Neuronal stem cell (in vitro differentiated cells): ENCODE measurements around the gene ZNHIT2.
A peak's percentile ranks its signal among the peaks of the same experiment; 100 is the strongest.

ENCODE experiments used
- DNase-seq: peaks from one replicate; pipeline ENCODE4 v3.0.0-alpha.2; 2013; ENCODE audit warnings: low spot score
- H2AFZ ChIP-seq: one replicate; pipeline ENCODE4 v1.6.1; 2013; ENCODE audit warnings: mild to moderate bottlenecking, low read length, inconsistent platforms
- H2AK5ac ChIP-seq: 2 replicates; pipeline ENCODE4 v1.6.1; 2013; ENCODE audit warnings: low read depth, mild to moderate bottlenecking, inconsistent platforms, low read length, moderate library complexity, mixed read lengths
- H2BK120ac ChIP-seq: 2 replicates; pipeline ENCODE4 v1.6.1; 2013; ENCODE audit warnings: low read depth, mild to moderate bottlenecking, inconsistent platforms, low read length, moderate library complexity, mixed read lengths
- H2BK12ac ChIP-seq: one replicate; pipeline ENCODE4 v1.6.1; 2013; ENCODE audit warnings: low read length, inconsistent platforms
- H2BK15ac ChIP-seq: 2 replicates; pipeline ENCODE4 v1.6.1; 2013; ENCODE audit warnings: mild to moderate bottlenecking, low read length, inconsistent platforms, mixed read lengths
- H2BK5ac ChIP-seq: one replicate; pipeline ENCODE4 v1.6.1; 2013; ENCODE audit warnings: inconsistent platforms, mild to moderate bottlenecking, low read length, moderate library complexity
- H3K14ac ChIP-seq: one replicate; pipeline ENCODE4 v1.6.1; 2013; ENCODE audit warnings: low read length, inconsistent platforms
- H3K18ac ChIP-seq: 2 replicates; pipeline ENCODE4 v1.6.1; 2013; ENCODE audit warnings: low read length, inconsistent platforms
- H3K23ac ChIP-seq: 2 replicates; pipeline ENCODE4 v1.6.1; 2013; ENCODE audit warnings: low read depth, mild to moderate bottlenecking, mixed read lengths, low read length, inconsistent platforms; ENCODE audit not compliant: poor library complexity
- H3K27ac ChIP-seq: replicated peaks from 3 replicates; pipeline ENCODE4 v1.5.1; 2013; ENCODE audit warnings: low read length, inconsistent platforms
- H3K27me3 ChIP-seq, 3 experiments: 2 replicates each; pipeline ENCODE4 v1.6.1; 2013; ENCODE audit warnings: low read length in 3 of 3, mild to moderate bottlenecking in 2 of 3, inconsistent platforms in 1 of 3, low read depth in 1 of 3, mixed read lengths in 1 of 3, moderate library complexity in 1 of 3; ENCODE audit not compliant: control insufficient read depth in 3 of 3, insufficient read depth in 3 of 3
- H3K36me3 ChIP-seq, 2 donors: replicated peaks in 1 of 2; 2 replicates each; pipeline ENCODE4 v1.6.1; 2013; ENCODE audit warnings: low read length in 2 of 2; ENCODE audit not compliant: control insufficient read depth in 2 of 2, insufficient read depth in 2 of 2
- H3K4ac ChIP-seq: 2 replicates; pipeline ENCODE4 v1.6.1; 2013; ENCODE audit warnings: inconsistent platforms, mild to moderate bottlenecking, low read length, moderate library complexity
- H3K4me1 ChIP-seq, 2 donors: 1 replicate in 1 of 2; 2 replicates in 1 of 2; pipeline ENCODE4 v1.6.1; 2013; ENCODE audit warnings: low read length in 2 of 2, low read depth in 1 of 2; ENCODE audit not compliant: control insufficient read depth in 2 of 2, insufficient read depth in 1 of 2
- H3K4me2 ChIP-seq: one replicate; pipeline ENCODE4 v1.6.1; 2013; ENCODE audit warnings: mild to moderate bottlenecking, low read length, inconsistent platforms; ENCODE audit not compliant: insufficient read depth, poor library complexity, severe bottlenecking
- H3K4me3 ChIP-seq, 2 donors: 2 replicates each; pipeline ENCODE4 v1.5.1; 2013; ENCODE audit warnings: low read length in 2 of 2, mild to moderate bottlenecking in 2 of 2, inconsistent platforms in 1 of 2, moderate library complexity in 1 of 2
- H3K79me1 ChIP-seq: one replicate; pipeline ENCODE4 v1.6.1; 2013; ENCODE audit warnings: low read depth, mild to moderate bottlenecking, inconsistent platforms, low read length, moderate library complexity
- H3K9ac ChIP-seq: one replicate; pipeline ENCODE4 v1.6.1; 2013; ENCODE audit warnings: mild to moderate bottlenecking, low read depth, low read length, inconsistent platforms; ENCODE audit not compliant: poor library complexity
- H3K9me3 ChIP-seq, 2 donors: replicated peaks in 1 of 2; 2 replicates each; pipeline versions ENCODE3 to v1.6.1; 2013; ENCODE audit warnings: low read length in 2 of 2, mild to moderate bottlenecking in 2 of 2, inconsistent platforms in 1 of 2, low read depth in 1 of 2, mixed read lengths in 1 of 2, moderate library complexity in 1 of 2; ENCODE audit not compliant: control insufficient read depth in 2 of 2, insufficient read depth in 1 of 2
- H4K8ac ChIP-seq: one replicate; pipeline ENCODE4 v1.6.1; 2013; ENCODE audit warnings: low read depth, mild to moderate bottlenecking, inconsistent platforms, low read length, moderate library complexity
- H4K91ac ChIP-seq: one replicate; pipeline ENCODE4 v1.6.1; 2013; ENCODE audit warnings: low read length, low read depth, mild to moderate bottlenecking, inconsistent platforms; ENCODE audit not compliant: poor library complexity
- WGBS, 2 donors: extraction: QIAGEN DNeasy Blood & Tissue Kit; methylation state at CpG; one replicate each; pipeline ENCODE4 v1.1.7; 2013; ENCODE audit warnings: missing lambda C conversion rate in 2 of 2, mixed read lengths in 1 of 2; ENCODE audit not compliant: insufficient read length in 2 of 2, insufficient replicate concordance in 1 of 2; ENCODE audit errors: extremely low coverage in 2 of 2; 5-methylcytosine and 5-hydroxymethylcytosine counted together

ZNHIT2 gene

DNA sequence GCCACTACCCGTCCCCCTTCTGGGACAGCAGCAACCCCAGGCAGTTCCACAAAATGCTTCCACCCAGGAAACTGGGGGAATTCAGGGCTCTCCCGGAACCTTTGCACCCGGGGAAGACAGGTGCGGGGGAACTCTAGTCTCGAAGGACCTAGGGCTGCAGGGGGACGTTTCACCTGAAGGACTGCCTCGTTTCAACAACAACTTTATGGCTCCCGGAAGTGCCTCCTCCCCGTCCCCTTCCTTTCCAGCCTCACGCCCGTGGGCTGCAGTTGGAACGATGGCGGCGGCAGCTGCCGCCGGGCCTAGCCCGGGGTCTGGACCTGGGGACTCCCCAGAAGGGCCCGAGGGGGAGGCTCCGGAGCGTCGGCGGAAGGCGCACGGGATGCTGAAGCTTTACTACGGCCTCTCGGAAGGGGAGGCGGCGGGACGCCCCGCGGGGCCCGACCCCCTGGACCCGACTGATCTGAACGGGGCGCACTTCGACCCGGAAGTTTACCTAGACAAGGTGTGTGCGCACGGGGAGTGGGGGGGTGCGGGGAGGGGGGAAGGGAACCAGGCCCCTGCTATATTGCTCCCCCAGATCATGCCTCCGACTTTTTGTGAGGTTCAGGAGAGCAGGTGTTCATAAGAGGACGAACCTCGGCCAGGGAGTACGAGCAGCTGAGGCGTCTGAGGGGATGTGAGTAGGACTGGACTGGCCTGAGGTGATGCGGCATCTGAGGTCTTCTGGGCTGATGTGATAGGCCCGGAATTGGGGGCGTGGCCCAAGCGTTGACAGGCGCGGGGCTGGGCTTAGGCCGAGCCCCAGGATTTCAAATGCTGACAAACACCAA is 21.3 kb downstream of the ZNHIT2 start, which contains the start of gene VPS51:
VPS51 (plus strand) TSS at position 241 of the 833 bp plus-strand sequence; CDS start at position 278, 37 bp downstream.
- Histone ChIP-seq H3K4ac (no peak within 1 kb of the TSS), H3K9ac (peak within 1 kb of the TSS; percentile 78), H3K14ac (peak within 1 kb of the TSS; percentile 96), H3K36me3 (peaks cover 2 to 9% of the 10 kb centered on the region in 2 donors), H3K4me3 (peak within 1 kb of the TSS; percentile 83 to 91), H2BK15ac (no peak within 1 kb of the TSS), H3K79me1 (peaks cover 3% of the 10 kb centered on the region), H3K27ac (peak within 1 kb of the TSS; percentile 63), H3K27me3 (no peaks in the 10 kb centered on the region), H2AK5ac (peak within 1 kb of the TSS; percentile 86), H3K23ac (no peak within 1 kb of the TSS), H2BK120ac (peak within 1 kb of the TSS; percentile 10), H4K91ac (no peak within 1 kb of the TSS), H2AFZ (peak within 1 kb of the TSS; percentile 97), H4K8ac (peak within 1 kb of the TSS; percentile 33), H3K4me2 (peak within 1 kb of the TSS; percentile 64), H2BK5ac (peak within 1 kb of the TSS; percentile 59), H2BK12ac (no peak within 1 kb of the TSS), H3K9me3 (no peaks in the 10 kb centered on the region), H3K4me1 (peaks cover 4 to 7% of the 10 kb centered on the region in 2 donors), H3K18ac (peak within 1 kb of the TSS; percentile 91)
- no CpG with 5 or more reads among the region's 52 CpGs for WGBS, 2 donors
- DNase-seq, result peak; percentile 93

GRCh38 chr11:65095427-65095826 is 22.1 kb downstream of the ZNHIT2 start:
- Histone ChIP-seq H3K4ac (no peak overlapping the region), H3K27me3 (no peaks in the 10 kb centered on the region), H2BK15ac (no peak overlapping the region), H4K8ac (peak overlapping the region; percentile 33), H3K14ac (peak overlapping the region; percentile 96), H2BK12ac (no peak overlapping the region), H3K4me3 (peak overlapping the region in 1 of 2 donors; percentile 91), H3K9me3 (no peaks in the 10 kb centered on the region), H3K4me1 (peaks cover 4 to 7% of the 10 kb centered on the region in 2 donors), H2BK120ac (peak overlapping the region; percentile 10), H3K36me3 (peaks cover 2 to 11% of the 10 kb centered on the region in 2 donors), H3K23ac (no peak overlapping the region), H2AK5ac (peak overlapping the region; percentile 86), H2BK5ac (peak overlapping the region; percentile 15), H3K9ac (no peak overlapping the region), H3K4me2 (no peak overlapping the region), H2AFZ (peak overlapping the region; percentile 97), H4K91ac (no peak overlapping the region), H3K18ac (no peak overlapping the region), H3K27ac (no peak overlapping the region), H3K79me1 (peaks cover 3% of the 10 kb centered on the region)
- DNase-seq, result no peak
- no CpG with 5 or more reads among the region's 22 CpGs for WGBS, 2 donors

GRCh38 chr11:65090628-65091027 is 26.9 kb downstream of the ZNHIT2 start:
- Histone ChIP-seq H3K14ac (no peak overlapping the region), H2BK5ac (no peak overlapping the region), H2AFZ (no peak overlapping the region), H3K4me3 (no peak overlapping the region), H2BK12ac (no peak overlapping the region), H3K4me1 (peaks cover 0 to 1% of the 10 kb centered on the region in 2 donors), H4K8ac (no peak overlapping the region), H3K4ac (no peak overlapping the region), H3K9ac (no peak overlapping the region), H3K23ac (no peak overlapping the region), H3K36me3 (peaks cover 19 to 44% of the 10 kb centered on the region in 2 donors), H2AK5ac (no peak overlapping the region), H4K91ac (no peak overlapping the region), H2BK15ac (no peak overlapping the region), H3K9me3 (no peaks in the 10 kb centered on the region), H3K18ac (no peak overlapping the region), H3K27me3 (no peaks in the 10 kb centered on the region), H2BK120ac (no peak overlapping the region), H3K4me2 (no peak overlapping the region), H3K79me1 (no peaks in the 10 kb centered on the region), H3K27ac (no peak overlapping the region)
- DNase-seq, result no peak
- WGBS, 2 donors, result no CpG with 5 or more reads among the region's 4 CpGs

GRCh38 chr11:65089621-65090020 is 27.9 kb downstream of the ZNHIT2 start:
- H3K18ac ChIP-seq, result no peak overlapping the region
- no peak overlapping the region for H4K8ac ChIP-seq
- WGBS, 2 donors, result no CpG with 5 or more reads among the region's 4 CpGs
- no peak overlapping the region for H2AK5ac ChIP-seq
- H3K27ac ChIP-seq, result no peak overlapping the region
- H3K9ac ChIP-seq, result no peak overlapping the region
- H2AFZ ChIP-seq, result no peak overlapping the region
- no peak overlapping the region for H3K4ac ChIP-seq
- no peak overlapping the region for H3K4me3 ChIP-seq
- DNase-seq, result no peak
- no peaks in the 10 kb centered on the region for H3K27me3 ChIP-seq
- no peak overlapping the region for H3K4me2 ChIP-seq
- no peak overlapping the region for H2BK12ac ChIP-seq
- H3K4me1 ChIP-seq, result peaks cover under 1 to 1% of the 10 kb centered on the region in 2 donors
- H4K91ac ChIP-seq, result no peak overlapping the region
- H2BK120ac ChIP-seq, result no peak overlapping the region
- H3K9me3 ChIP-seq, result no peaks in the 10 kb centered on the region
- peaks cover 21 to 52% of the 10 kb centered on the region in 2 donors for H3K36me3 ChIP-seq
- no peak overlapping the region for H3K14ac ChIP-seq
- H3K23ac ChIP-seq, result no peak overlapping the region
- no peaks in the 10 kb centered on the region for H3K79me1 ChIP-seq
- no peak overlapping the region for H2BK5ac ChIP-seq
- H2BK15ac ChIP-seq, result no peak overlapping the region
